ENCODE measurements around the gene CUL2. TPM values are rescaled to one million over a fixed set of nuclear protein-coding genes. Genes with fewer than 3 reads are reported as not detected.
A peak's percentile ranks its signal among the peaks of the same experiment; 100 is the strongest.

CUL2 gene
- total and polyA plus RNA-seq, 2 of the 4 experiments (the other 2 are of a cell fraction) = 18.9 to 36.6 TPM

- H3K4me2 ChIP-seq (ENCODE audit: low read depth, low read length) = no peak overlapping the region
- peaks cover 7% of the 10 kb centered on the region for H3K9me3 ChIP-seq (ENCODE audit: control insufficient read depth, insufficient read depth, low read length)
- 100% methylated on average over 1 of the region's 3 CpGs; no CpG with 5 or more reads in 1 of the 2 experiments for WGBS, 2 experiments (ENCODE audit: extremely low coverage in 2 of 2, insufficient read length in 1 of 2)
- DNase-seq = no peak
- no peak overlapping the region for H2AK5ac ChIP-seq (ENCODE audit: low read depth, low read length)
- ChIA-PET POLR2A (ENCODE audit: unreplicated experiment) (no interaction called here), CTCF (no interaction called here)
- no peak overlapping the region for H3K9ac ChIP-seq (ENCODE audit: low read depth, low read length)
- no peak overlapping the region for H3K14ac ChIP-seq (replicated peaks; ENCODE audit: low read depth, low read length)
- no peak overlapping the region for H2BK15ac ChIP-seq (ENCODE audit: low read depth, low read length)
- H4K5ac ChIP-seq (ENCODE audit: low read depth, low read length) = no peak overlapping the region
- H3K4me3 ChIP-seq (ENCODE audit: insufficient read depth, low read depth, low read length) = no peak overlapping the region
- no peak overlapping the region for H2BK120ac ChIP-seq (ENCODE audit: low read depth, low read length)
- dilution Hi-C loops (cut with HindIII; ENCODE audit: low sequenced_read_pairs, unreplicated experiment) (no loop called here), in situ Hi-C loops (cut with MboI; ENCODE audit: low sequenced_read_pairs) (no loop called here), intact Hi-C loops (cut with micrococcal nuclease) (no loop called here)
- ATAC-seq (ENCODE audit: low read depth) = no peak; the same call in 1 of the 2 replicates
- no peaks in the 10 kb centered on the region for H3K27me3 ChIP-seq (ENCODE audit: control insufficient read depth, insufficient read depth, low read length)
- no peak overlapping the region for H4K91ac ChIP-seq (ENCODE audit: insufficient read depth, low read depth, low read length)
- no peak overlapping the region for H3K27ac ChIP-seq (ENCODE audit: insufficient read depth, low read length)
- no peak overlapping the region for H4K8ac ChIP-seq (ENCODE audit: low read depth in 2 of 2, low read length in 2 of 2)
- H3K9me1 ChIP-seq (ENCODE audit: insufficient read depth, low read length) = peaks cover 1% of the 10 kb centered on the region; the same call in 1 of the 2 replicates
- peaks cover 2% of the 10 kb centered on the region; the same call in 1 of the 2 replicates for H3K4me1 ChIP-seq (ENCODE audit: control insufficient read depth, insufficient read depth, low read length)
- no peak overlapping the region for H2BK5ac ChIP-seq (ENCODE audit: low read depth, low read length, poor library complexity, severe bottlenecking)
- H3K36me3 ChIP-seq (ENCODE audit: control insufficient read depth, insufficient read depth, low read length) = no peaks in the 10 kb centered on the region
- no peak overlapping the region for H2BK20ac ChIP-seq (ENCODE audit: low read depth, low read length)
- no peak overlapping the region for H3K56ac ChIP-seq (ENCODE audit: extremely low read depth, insufficient read depth, low read length)
- H2AFZ ChIP-seq (replicated peaks; ENCODE audit: low read length, poor library complexity) = no peak overlapping the region
- no peaks in the 10 kb centered on the region for H4K20me1 ChIP-seq (ENCODE audit: insufficient read depth, low read length)
- H2AK9ac ChIP-seq (replicated peaks; ENCODE audit: low read depth, low read length, poor library complexity) = no peak overlapping the region
- TF ChIP-seq MAFK (IDR thresholded peaks at IDR 0.05; ENCODE audit: low read depth, low read length) = peak; percentile 74
- TF ChIP-seq, protein P1, sequence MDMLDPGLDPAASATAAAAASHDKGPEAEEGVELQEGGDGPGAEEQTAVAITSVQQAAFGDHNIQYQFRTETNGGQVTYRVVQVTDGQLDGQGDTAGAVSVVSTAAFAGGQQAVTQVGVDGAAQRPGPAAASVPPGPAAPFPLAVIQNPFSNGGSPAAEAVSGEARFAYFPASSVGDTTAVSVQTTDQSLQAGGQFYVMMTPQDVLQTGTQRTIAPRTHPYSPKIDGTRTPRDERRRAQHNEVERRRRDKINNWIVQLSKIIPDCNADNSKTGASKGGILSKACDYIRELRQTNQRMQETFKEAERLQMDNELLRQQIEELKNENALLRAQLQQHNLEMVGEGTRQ (IDR thresholded peaks at IDR 0.05; ENCODE audit: low read depth, low read length) = no peak
- BruUV-seq (replicated peaks) = no TSS peak
- H3K18ac ChIP-seq (ENCODE audit: low read depth, low read length) = no peak overlapping the region
- H3K23ac ChIP-seq (ENCODE audit: low read depth, low read length) = no peak overlapping the region
- no peaks in the 10 kb centered on the region for H3K79me1 ChIP-seq (ENCODE audit: low read depth in 1 of 2, low read length in 2 of 2)
- H3K4ac ChIP-seq (ENCODE audit: low read depth, low read length) = no peak overlapping the region
Observed at GRCh38 chr10:34998940-34999339, 91.2 kb downstream of the CUL2 start.

Data from IMR-90 (cell line).